Liver (tissue), 9 donors: Measurements from ENCODE around the gene LIMA1. TPM values are rescaled to one million over a fixed set of nuclear protein-coding genes. Genes with fewer than 3 reads are reported as not detected.
A peak's percentile ranks its signal among the peaks of the same experiment; 100 is the strongest.

Experiments
- DNase-seq: peaks from one replicate; pipeline ENCODE4 v3.0.0-alpha.2; 2017; ENCODE audit warnings: low spot score
- H3K27ac ChIP-seq, 2 donors: one replicate each; pipeline ENCODE4 v1.7.0; 2013; ENCODE audit warnings: inconsistent platforms in 2 of 2, low read length in 2 of 2, control low read depth in 1 of 2, low read depth in 1 of 2, mild to moderate bottlenecking in 1 of 2
- H3K27me3 ChIP-seq, 4 donors: one replicate each; pipeline versions ENCODE4 v1.6.1 to v1.7.0; 2013; ENCODE audit warnings: low read length in 3 of 4, inconsistent platforms in 1 of 4, mild to moderate bottlenecking in 1 of 4, moderate library complexity in 1 of 4; ENCODE audit not compliant: control insufficient read depth in 4 of 4, insufficient read depth in 4 of 4
- H3K36me3 ChIP-seq, 4 donors: one replicate each; pipeline versions ENCODE4 v1.6.1 to v1.7.0; 2013; ENCODE audit warnings: low read length in 3 of 4, mild to moderate bottlenecking in 3 of 4, low read depth in 1 of 4, moderate library complexity in 1 of 4; ENCODE audit not compliant: control insufficient read depth in 4 of 4, insufficient read depth in 3 of 4
- H3K4me1 ChIP-seq, 4 donors: one replicate each; pipeline versions ENCODE4 v1.6.1 to v1.7.0; 2013; ENCODE audit warnings: low read length in 3 of 4, mild to moderate bottlenecking in 3 of 4, moderate library complexity in 1 of 4; ENCODE audit not compliant: control insufficient read depth in 4 of 4, insufficient read depth in 4 of 4
- H3K4me3 ChIP-seq, 3 donors: one replicate each; pipeline versions ENCODE4 v1.6.1 to v1.7.0; 2013; ENCODE audit warnings: low read length in 3 of 3, control low read depth in 1 of 3, low read depth in 1 of 3, mild to moderate bottlenecking in 1 of 3
- H3K9ac ChIP-seq, 2 donors: one replicate each; pipeline ENCODE4 v1.7.0; 2013; ENCODE audit warnings: low read length in 2 of 2, mild to moderate bottlenecking in 2 of 2, moderate library complexity in 2 of 2, control low read depth in 1 of 2, low read depth in 1 of 2
- H3K9me3 ChIP-seq, 4 donors: one replicate each; pipeline versions ENCODE4 v1.6.1 to v1.7.0; 2013; ENCODE audit warnings: low read length in 3 of 4; ENCODE audit not compliant: control insufficient read depth in 4 of 4
- ATF3 ChIP-seq: IDR thresholded peaks from 2 replicates; pipeline ENCODE4 v1.6.1; 2016; ENCODE audit warnings: antibody characterized with exemption
- EGR1 ChIP-seq, 2 donors: IDR thresholded peaks; 2 replicates each; pipeline ENCODE4 v1.6.1; 2016 to 2018; ENCODE audit warnings: antibody characterized with exemption in 2 of 2, low read depth in 2 of 2
- FOXA1 ChIP-seq: IDR thresholded peaks from 2 replicates; pipeline ENCODE4 v1.6.1; 2016; ENCODE audit warnings: antibody characterized with exemption
- FOXA2 ChIP-seq: IDR thresholded peaks from 2 replicates; pipeline ENCODE4 v1.6.1; 2016; ENCODE audit warnings: antibody characterized with exemption
- GABPA ChIP-seq, 2 donors: IDR thresholded peaks in 1 of 2; conservative IDR thresholded peaks in 1 of 2; 2 replicates each; pipeline ENCODE4 v1.6.1; 2016; ENCODE audit warnings: antibody characterized with exemption in 2 of 2, mild to moderate bottlenecking in 1 of 2, moderate library complexity in 1 of 2
- HNF4A ChIP-seq, 2 donors: conservative IDR thresholded peaks; 2 replicates each; pipeline ENCODE4 v1.6.1; 2016; ENCODE audit warnings: antibody characterized with exemption in 2 of 2, mild to moderate bottlenecking in 2 of 2
- HNF4G ChIP-seq: IDR thresholded peaks from 2 replicates; pipeline ENCODE4 v1.6.1; 2016; ENCODE audit warnings: antibody characterized with exemption
- JUND ChIP-seq, 2 donors: IDR thresholded peaks; 2 replicates each; pipeline ENCODE4 v1.6.1; 2016; ENCODE audit warnings: antibody characterized with exemption in 2 of 2
- MAX ChIP-seq: IDR thresholded peaks from 2 replicates; pipeline ENCODE4 v1.6.1; 2016; ENCODE audit warnings: antibody characterized with exemption
- NR2F2 ChIP-seq: IDR thresholded peaks from 2 replicates; pipeline ENCODE4 v1.6.1; 2016; ENCODE audit warnings: antibody characterized with exemption
- RAD21 ChIP-seq, 2 donors: IDR thresholded peaks; 2 replicates each; pipeline ENCODE4 v1.6.1; 2016; ENCODE audit warnings: antibody characterized with exemption in 2 of 2, mild to moderate bottlenecking in 2 of 2
- REST ChIP-seq: IDR thresholded peaks from 2 replicates; pipeline ENCODE4 v1.6.1; 2016; ENCODE audit warnings: antibody characterized with exemption, mild to moderate bottlenecking
- RXRA ChIP-seq, 2 donors: IDR thresholded peaks; 2 replicates each; pipeline ENCODE4 v1.6.1; 2017 to 2018; ENCODE audit warnings: antibody characterized with exemption in 2 of 2, mild to moderate bottlenecking in 1 of 2
- SP1 ChIP-seq: IDR thresholded peaks from 2 replicates; pipeline ENCODE4 v1.6.1; 2018; ENCODE audit warnings: antibody characterized with exemption, mild to moderate bottlenecking
- TAF1 ChIP-seq: conservative IDR thresholded peaks from 2 replicates; pipeline ENCODE4 v1.6.1; 2016; ENCODE audit warnings: antibody characterized with exemption, mild to moderate bottlenecking
- YY1 ChIP-seq: IDR thresholded peaks from 2 replicates; pipeline ENCODE4 v1.6.1; 2016; ENCODE audit warnings: antibody characterized with exemption, mild to moderate bottlenecking
- ZBTB33 ChIP-seq: IDR thresholded peaks from 2 replicates; pipeline ENCODE4 v1.6.1; 2016; ENCODE audit warnings: antibody characterized with exemption
- WGBS: extraction: QIAGEN DNeasy Blood & Tissue Kit; methylation state at CpG from one replicate; pipeline ENCODE4 v1.1.7; 2013; 5-methylcytosine and 5-hydroxymethylcytosine counted together
- polyA plus RNA-seq, 2 donors: library from polyadenylated mRNA; stranded (reverse) in 1 of 2; unstranded in 1 of 2; fragments of 200-250 nt in 1 of 2; fragments of >200 nt in 1 of 2; fragmentation: Nextera tagmentation in 1 of 2; extraction: Ambion mirVana in 1 of 2; gene quantifications; one replicate each; pipeline versions ENCODE4 v1.2.1 to v1.2.3, GENCODE V29; 2013 to 2015
- total RNA-seq, 2 donors: library from RNA; depleted of rRNA; stranded (reverse); fragments of >200 nt; gene quantifications; one replicate each; pipeline ENCODE4 v1.2.3, GENCODE V29; 2014
- TF ChIP-seq, protein P1 (sequence below): fragments of 150-350 bp; IDR thresholded peaks from 2 replicates; pipeline ENCODE4 v1.5.1; 2017; ENCODE audit warnings: improper control_type of control experiment, low read depth, low read length; ENCODE audit not compliant: missing input control
- donor health status: healthy.
- donor health status: healthy.
- donor health status: healthy.
- donor health status: healthy.
- donor health status: healthy.

LIMA1 gene
- total and polyA plus RNA-seq, 4 donors: 8.1 to 17.5 (median 13.5) TPM

- TF ChIP-seq REST: no peak
These were observed 140.3 kb downstream of the LIMA1 start (continued) for GRCh38 chr12:50142993-50143392.

DNA sequence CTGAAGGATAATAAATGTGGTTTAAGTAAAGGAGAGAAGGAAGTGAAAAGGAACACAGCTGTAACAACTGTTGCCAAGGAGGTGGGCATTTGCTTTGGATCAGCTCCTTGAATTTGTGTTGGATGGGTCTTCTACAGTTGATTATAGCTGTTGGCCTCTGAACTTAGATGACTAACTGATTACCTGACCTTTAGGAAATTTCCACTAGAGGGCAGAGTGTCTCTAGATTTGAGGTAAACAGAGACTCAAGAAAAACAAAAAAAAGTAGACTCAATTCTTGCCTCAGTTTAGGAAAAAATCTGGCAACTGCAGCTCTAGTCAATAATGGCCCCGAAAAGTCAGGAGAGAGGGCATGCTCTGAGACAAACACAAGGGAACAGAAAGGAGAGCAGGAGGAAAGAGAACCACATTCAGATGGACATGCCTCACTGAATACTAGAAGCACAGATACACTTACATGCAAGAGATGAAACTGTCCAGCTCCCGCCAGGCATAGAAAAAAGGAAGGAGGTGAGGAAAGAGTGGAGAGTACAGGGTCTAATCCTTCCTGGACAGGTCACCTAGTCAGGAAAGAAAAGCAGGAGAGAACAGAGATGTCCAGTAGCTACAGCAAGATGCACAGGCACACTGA is 150.7 kb downstream of the LIMA1 start:
- H3K4me3 ChIP-seq: no peak overlapping the region
- H3K4me1 ChIP-seq: peaks cover 0 to 2% (median 0%) of the 10 kb centered on the region in 4 donors
- TF ChIP-seq ATF3 (no peak), TAF1 (no peak), FOXA1 (no peak), RXRA (IDR thresholded peaks at IDR 0.05) (peak in 1 of 2 donors; percentile 10), REST (no peak), ZBTB33 (no peak), YY1 (no peak), EGR1 (IDR thresholded peaks at IDR 0.05; ENCODE audit: low read depth in 2 of 2) (no peak), GABPA (IDR thresholded peaks at IDR 0.05 in 1 of 2, conservative IDR thresholded peaks at IDR 0.05 in 1 of 2) (no peak), RAD21 (IDR thresholded peaks at IDR 0.05) (peak; percentile 56 to 71), SP1 (no peak), MAX (no peak), HNF4A (conservative IDR thresholded peaks at IDR 0.05) (peak in 1 of 2 donors; percentile 25), HNF4G (no peak), JUND (IDR thresholded peaks at IDR 0.05) (no peak), NR2F2 (peak; percentile 64), FOXA2 (no peak)
- TF ChIP-seq, protein P1, sequence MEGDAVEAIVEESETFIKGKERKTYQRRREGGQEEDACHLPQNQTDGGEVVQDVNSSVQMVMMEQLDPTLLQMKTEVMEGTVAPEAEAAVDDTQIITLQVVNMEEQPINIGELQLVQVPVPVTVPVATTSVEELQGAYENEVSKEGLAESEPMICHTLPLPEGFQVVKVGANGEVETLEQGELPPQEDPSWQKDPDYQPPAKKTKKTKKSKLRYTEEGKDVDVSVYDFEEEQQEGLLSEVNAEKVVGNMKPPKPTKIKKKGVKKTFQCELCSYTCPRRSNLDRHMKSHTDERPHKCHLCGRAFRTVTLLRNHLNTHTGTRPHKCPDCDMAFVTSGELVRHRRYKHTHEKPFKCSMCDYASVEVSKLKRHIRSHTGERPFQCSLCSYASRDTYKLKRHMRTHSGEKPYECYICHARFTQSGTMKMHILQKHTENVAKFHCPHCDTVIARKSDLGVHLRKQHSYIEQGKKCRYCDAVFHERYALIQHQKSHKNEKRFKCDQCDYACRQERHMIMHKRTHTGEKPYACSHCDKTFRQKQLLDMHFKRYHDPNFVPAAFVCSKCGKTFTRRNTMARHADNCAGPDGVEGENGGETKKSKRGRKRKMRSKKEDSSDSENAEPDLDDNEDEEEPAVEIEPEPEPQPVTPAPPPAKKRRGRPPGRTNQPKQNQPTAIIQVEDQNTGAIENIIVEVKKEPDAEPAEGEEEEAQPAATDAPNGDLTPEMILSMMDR: peak; percentile 42
- 76% methylated on average over 2 of the region's 2 CpGs for WGBS
- H3K9ac ChIP-seq: no peak overlapping the region
- H3K36me3 ChIP-seq: peaks cover 0 to 23% (median 14%) of the 10 kb centered on the region in 4 donors
- no peak overlapping the region for H3K27ac ChIP-seq
- DNase-seq: no peak
- no peaks in the 10 kb centered on the region for H3K9me3 ChIP-seq
- H3K27me3 ChIP-seq: no peaks in the 10 kb centered on the region
